Rectal smooth muscle tissue (tissue), 1 donor: ENCODE measurements around the gene LMTK3.

Experiments used
- H3K27ac ChIP-seq: one replicate; pipeline ENCODE4 v1.7.0; 2013; ENCODE audit warnings: low read depth, low read length, inconsistent platforms
- H3K27me3 ChIP-seq: one replicate; pipeline ENCODE4 v1.7.0; 2013; ENCODE audit warnings: low read length; ENCODE audit not compliant: control insufficient read depth, insufficient read depth
- H3K36me3 ChIP-seq: one replicate; pipeline ENCODE4 v1.7.0; 2013; ENCODE audit warnings: low read length; ENCODE audit not compliant: control insufficient read depth, insufficient read depth
- H3K4me1 ChIP-seq: one replicate; pipeline ENCODE4 v1.7.0; 2013; ENCODE audit warnings: low read length; ENCODE audit not compliant: control insufficient read depth, insufficient read depth
- H3K4me3 ChIP-seq: one replicate; pipeline ENCODE4 v1.7.0; 2013; ENCODE audit warnings: low read length
- H3K9ac ChIP-seq: one replicate; pipeline ENCODE4 v1.7.0; 2013; ENCODE audit warnings: low read length

Gene LMTK3

DNA sequence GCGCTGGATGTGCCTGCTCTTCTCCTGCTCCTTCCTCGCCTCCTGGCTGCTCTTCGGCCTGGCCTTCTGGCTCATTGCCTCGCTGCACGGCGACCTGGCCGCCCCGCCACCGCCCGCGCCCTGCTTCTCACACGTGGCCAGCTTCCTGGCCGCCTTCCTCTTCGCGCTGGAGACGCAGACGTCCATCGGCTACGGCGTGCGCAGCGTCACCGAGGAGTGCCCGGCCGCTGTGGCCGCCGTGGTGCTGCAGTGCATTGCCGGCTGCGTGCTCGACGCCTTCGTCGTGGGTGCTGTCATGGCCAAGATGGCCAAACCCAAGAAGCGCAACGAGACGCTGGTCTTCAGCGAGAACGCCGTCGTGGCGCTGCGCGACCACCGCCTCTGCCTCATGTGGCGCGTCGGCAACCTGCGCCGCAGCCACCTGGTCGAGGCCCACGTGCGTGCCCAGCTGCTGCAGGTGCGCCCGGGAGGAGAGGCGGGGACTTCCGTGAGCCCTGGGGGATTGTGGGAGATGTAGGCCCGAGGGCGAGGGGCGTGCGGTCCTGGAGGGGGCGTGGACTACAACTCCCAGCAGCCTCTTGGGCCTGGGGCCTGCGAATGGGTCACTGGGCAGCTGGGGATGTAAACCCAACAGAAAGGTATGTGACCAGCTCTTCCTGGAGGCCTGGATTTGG lies 49.5 kb downstream of the LMTK3 start:
- no peaks in the 10 kb centered on the region for H3K27me3 ChIP-seq
- no peak overlapping the region for H3K27ac ChIP-seq
- H3K9ac ChIP-seq, result no peak overlapping the region
- H3K36me3 ChIP-seq, result no peaks in the 10 kb centered on the region
- H3K4me1 ChIP-seq, result no peaks in the 10 kb centered on the region
- no peak overlapping the region for H3K4me3 ChIP-seq

DNA sequence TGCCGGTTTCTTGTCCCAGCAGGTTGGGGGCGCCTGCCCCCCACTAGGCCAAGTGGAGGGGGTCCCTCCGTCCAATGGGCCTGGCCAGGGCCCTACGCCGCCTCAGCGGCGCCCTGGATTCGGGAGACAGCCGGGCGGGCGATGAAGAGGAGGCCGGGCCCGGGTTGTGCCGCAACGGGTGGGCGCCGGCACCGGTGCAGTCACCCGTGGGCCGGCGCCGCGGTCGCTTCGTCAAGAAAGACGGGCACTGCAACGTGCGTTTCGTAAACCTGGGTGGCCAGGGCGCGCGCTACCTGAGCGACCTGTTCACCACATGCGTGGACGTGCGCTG lies 50.0 kb downstream of the LMTK3 start:
- H3K27me3 ChIP-seq, result no peaks in the 10 kb centered on the region
- H3K9ac ChIP-seq, result no peak overlapping the region
- H3K36me3 ChIP-seq, result no peaks in the 10 kb centered on the region
- H3K4me3 ChIP-seq, result no peak overlapping the region
- H3K4me1 ChIP-seq, result no peaks in the 10 kb centered on the region
- H3K27ac ChIP-seq, result no peak overlapping the region

DNA sequence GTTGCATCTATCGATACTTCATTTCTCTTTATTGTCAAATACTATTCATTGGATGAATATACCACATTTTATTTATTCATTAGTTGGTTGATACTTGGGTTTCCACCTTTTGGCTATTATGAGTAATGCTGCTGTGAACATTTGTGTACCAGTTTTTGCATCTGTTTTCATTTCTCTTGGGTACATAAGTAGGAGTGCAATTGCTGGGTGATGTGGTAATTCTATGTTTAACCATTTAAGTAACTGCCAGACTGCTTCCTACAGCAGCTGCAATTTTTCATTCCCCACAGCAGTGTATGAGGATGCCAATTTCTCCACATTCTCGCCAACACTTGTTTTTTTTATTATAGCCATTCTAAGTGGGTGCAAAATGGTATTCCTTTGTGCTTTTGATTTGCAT lies 53.6 kb downstream of the LMTK3 start:
- no peak overlapping the region for H3K9ac ChIP-seq
- peaks cover 8% of the 10 kb centered on the region for H3K36me3 ChIP-seq
- H3K27me3 ChIP-seq, result no peaks in the 10 kb centered on the region
- H3K27ac ChIP-seq, result no peak overlapping the region
- no peaks in the 10 kb centered on the region for H3K4me1 ChIP-seq
- no peak overlapping the region for H3K4me3 ChIP-seq

DNA sequence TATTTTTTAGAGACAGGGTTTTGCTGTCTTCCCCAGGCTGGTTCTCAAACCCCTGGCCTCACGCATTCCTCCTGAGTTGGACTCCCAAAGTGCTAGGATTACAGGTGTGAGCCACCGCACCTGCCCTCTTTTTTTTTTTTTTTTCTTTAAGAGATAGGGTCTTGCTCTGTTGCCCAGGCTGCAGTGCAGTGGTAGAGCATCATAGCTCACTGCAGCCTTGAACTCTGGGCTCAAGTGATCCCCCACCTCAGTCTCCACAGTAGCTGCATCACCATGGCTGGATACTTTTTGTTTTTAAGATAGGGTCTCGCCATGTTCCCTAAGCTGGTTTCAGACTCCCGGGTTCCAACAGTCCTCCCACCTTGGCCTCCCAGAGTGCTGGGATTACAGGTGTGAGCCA lies 54.8 kb downstream of the LMTK3 start:
- Histone ChIP-seq H3K4me3 (no peak overlapping the region), H3K9ac (no peak overlapping the region), H3K36me3 (peaks cover 14% of the 10 kb centered on the region), H3K4me1 (no peaks in the 10 kb centered on the region), H3K27me3 (no peaks in the 10 kb centered on the region), H3K27ac (no peak overlapping the region)

GRCh38 chr19:48455908-48456562 lies 55.6 kb downstream of the LMTK3 start:
- Histone ChIP-seq H3K4me3 (no peak overlapping the region), H3K36me3 (peaks cover 22% of the 10 kb centered on the region), H3K4me1 (no peaks in the 10 kb centered on the region), H3K27me3 (no peaks in the 10 kb centered on the region), H3K27ac (no peak overlapping the region), H3K9ac (no peak overlapping the region)

DNA sequence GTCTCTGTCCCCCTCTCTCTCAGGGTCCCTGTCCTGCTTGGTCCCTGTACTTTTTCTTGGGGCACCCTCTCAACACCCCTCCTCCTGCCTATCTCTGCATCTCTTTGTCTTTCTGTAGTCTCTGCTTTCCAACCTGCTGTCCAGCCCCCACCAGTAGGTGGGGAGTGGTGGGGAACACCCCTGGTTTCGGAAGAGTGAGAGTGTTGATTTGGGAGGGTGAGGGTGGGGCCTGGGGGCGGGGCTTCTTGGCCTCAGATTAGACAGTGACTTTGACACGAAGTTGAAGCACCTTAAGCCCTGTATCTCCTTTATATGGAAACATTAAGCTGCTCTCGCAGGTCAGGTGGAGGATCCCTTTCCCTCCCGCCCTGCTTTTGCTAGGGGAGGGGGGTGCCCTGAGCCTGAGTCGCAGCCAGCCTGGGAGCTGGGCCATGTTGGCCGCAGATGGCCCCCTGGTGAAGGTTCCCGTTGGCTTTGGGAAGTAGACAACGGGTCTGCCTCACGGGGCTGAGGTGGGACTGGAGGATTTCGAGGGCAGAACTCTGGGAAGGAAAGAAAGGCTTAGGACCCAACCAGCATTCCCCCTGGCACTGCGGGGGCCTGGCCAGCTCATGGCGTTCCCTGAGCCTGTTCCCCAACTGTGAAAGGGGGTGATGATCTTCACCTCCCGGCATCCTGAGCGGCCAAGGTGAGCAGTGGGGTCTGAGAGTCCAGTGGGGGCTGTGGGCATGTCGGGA lies 56.3 kb downstream of the LMTK3 start, which contains the start of gene KCNJ14:
TSS of gene KCNJ14 (plus strand) at position 404 of the 737 bp plus-strand sequence. CDS start 6,151 bp downstream, outside the sequence.
- no peak within 1 kb of the TSS for H3K27ac ChIP-seq
- no peaks in the 10 kb centered on the region for H3K4me1 ChIP-seq
- no peaks in the 10 kb centered on the region for H3K27me3 ChIP-seq
- H3K9ac ChIP-seq, result no peak within 1 kb of the TSS
- H3K4me3 ChIP-seq, result no peak within 1 kb of the TSS
- peaks cover 28% of the 10 kb centered on the region for H3K36me3 ChIP-seq

DNA sequence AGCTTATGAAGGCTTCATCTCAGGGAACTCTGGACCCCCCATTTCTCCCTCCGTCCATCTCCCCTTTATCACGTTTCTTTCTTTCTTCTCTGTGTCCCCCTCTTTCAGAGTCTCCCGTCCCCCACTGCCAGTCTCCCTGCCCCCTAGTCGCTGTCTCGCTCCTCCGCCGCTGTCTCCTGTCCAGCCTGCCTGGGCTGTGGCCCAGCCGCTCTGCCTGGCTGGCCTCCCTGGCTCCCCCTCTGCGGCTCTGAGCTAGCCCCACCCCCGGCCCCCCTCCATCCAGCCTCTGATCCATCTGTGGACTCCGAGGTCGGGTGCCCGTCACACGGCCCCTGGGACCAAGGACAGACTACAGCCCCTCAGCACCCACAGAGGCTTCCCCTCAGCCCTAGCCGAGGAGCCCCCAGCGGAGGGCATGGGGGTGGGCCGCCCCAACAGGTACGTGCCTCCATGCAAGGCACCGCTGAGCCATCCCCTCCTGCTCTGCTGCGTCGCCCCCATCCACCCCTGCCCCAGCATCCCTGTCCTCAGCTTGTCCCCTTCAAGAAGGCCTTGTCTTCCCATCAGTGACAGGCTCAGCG lies 57.4 kb downstream of the LMTK3 start:
- Histone ChIP-seq H3K27ac (no peak overlapping the region), H3K4me1 (no peaks in the 10 kb centered on the region), H3K9ac (no peak overlapping the region), H3K36me3 (peaks cover 37% of the 10 kb centered on the region), H3K27me3 (no peaks in the 10 kb centered on the region), H3K4me3 (no peak overlapping the region)

DNA sequence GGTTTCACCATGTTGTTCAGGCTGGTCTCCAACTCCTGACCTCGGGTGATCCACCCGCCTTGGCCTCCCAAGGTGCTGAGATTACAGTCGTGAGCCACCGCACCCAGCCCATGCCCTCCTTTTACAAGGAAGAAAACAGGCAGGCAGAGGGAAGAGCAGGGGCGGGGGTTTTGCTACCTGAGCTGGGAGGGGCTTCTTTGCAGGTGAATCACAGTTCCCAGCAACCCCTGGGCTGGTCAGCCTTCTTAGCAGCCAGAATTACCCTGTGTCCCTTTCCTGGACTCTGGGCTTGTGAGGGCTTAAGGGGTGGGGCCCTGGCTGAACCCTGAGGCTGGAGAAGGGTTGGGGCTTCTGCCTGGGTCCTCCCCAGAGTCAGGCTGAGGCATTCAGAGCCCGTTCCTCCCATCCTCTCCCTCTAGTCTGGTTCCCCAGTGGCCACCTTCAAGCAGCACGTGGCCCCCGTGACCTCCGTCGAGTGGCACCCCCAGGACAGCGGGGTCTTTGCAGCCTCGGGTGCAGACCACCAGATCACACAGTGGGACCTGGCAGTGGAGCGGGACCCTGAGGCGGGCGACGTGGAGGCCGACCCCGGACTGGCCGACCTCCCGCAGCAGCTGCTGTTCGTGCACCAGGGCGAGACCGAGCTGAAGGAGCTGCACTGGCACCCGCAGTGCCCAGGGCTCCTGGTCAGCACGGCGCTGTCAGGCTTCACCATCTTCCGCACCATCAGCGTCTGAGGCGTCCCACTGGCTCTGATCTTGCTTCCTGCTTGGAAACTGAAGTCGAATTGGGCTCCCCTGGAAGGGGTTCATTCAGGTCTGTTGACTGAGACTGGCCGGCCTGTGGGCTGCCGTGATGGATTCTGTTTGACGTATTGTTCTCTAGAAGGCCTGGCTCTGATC lies 59.1 kb downstream of the LMTK3 start:
- H3K36me3 ChIP-seq, result peaks cover 48% of the 10 kb centered on the region
- H3K9ac ChIP-seq, result no peak overlapping the region
- no peaks in the 10 kb centered on the region for H3K4me1 ChIP-seq
- H3K27me3 ChIP-seq, result no peaks in the 10 kb centered on the region
- no peak overlapping the region for H3K27ac ChIP-seq
- no peak overlapping the region for H3K4me3 ChIP-seq

- Histone ChIP-seq H3K36me3 (peaks cover 48% of the 10 kb centered on the region), H3K27me3 (no peaks in the 10 kb centered on the region), H3K27ac (no peak overlapping the region), H3K4me1 (no peaks in the 10 kb centered on the region), H3K9ac (no peak overlapping the region), H3K4me3 (no peak overlapping the region)
Measured at GRCh38 chr19:48451624-48452023, 60.0 kb downstream of the LMTK3 start.

DNA sequence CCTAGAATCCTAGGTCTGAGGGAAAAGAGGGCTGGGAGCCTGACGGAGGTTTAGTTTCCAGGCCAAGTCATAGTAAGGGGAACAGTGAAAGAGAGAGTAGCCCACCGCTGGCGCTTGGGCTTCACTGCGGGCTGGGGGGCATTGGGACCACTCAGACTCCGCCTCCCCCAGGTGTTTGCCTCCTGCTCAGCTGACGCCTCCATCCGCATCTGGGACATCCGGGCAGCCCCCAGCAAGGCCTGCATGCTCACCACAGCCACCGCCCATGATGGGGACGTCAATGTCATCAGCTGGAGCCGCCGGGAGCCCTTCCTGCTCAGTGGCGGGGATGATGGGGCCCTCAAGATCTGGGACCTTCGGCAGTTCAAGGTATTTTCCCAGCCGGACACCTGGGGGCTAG lies 60.8 kb downstream of the LMTK3 start:
- H3K4me3 ChIP-seq, result no peak overlapping the region
- peaks cover 48% of the 10 kb centered on the region for H3K36me3 ChIP-seq
- H3K4me1 ChIP-seq, result peaks cover 5% of the 10 kb centered on the region
- H3K9ac ChIP-seq, result no peak overlapping the region
- no peak overlapping the region for H3K27ac ChIP-seq
- H3K27me3 ChIP-seq, result no peaks in the 10 kb centered on the region

- H3K9ac ChIP-seq, result no peak overlapping the region
- no peak overlapping the region for H3K4me3 ChIP-seq
- no peaks in the 10 kb centered on the region for H3K27me3 ChIP-seq
- H3K36me3 ChIP-seq, result peaks cover 45% of the 10 kb centered on the region
- no peak overlapping the region for H3K27ac ChIP-seq
- H3K4me1 ChIP-seq, result peaks cover 5% of the 10 kb centered on the region
Measured at GRCh38 chr19:48450441-48450840, 61.2 kb downstream of the LMTK3 start.

- peaks cover 8% of the 10 kb centered on the region for H3K4me1 ChIP-seq
- H3K4me3 ChIP-seq, result no peak overlapping the region
- peaks cover 9% of the 10 kb centered on the region for H3K27me3 ChIP-seq
- no peak overlapping the region for H3K27ac ChIP-seq
- no peak overlapping the region for H3K9ac ChIP-seq
- peaks cover 43% of the 10 kb centered on the region for H3K36me3 ChIP-seq
Measured at GRCh38 chr19:48448563-48448962, 63.1 kb downstream of the LMTK3 start.
